Prostate gland (tissue), 2 donors: Measurements from ENCODE around the gene ZCCHC2. TPM values are rescaled to one million over a fixed set of nuclear protein-coding genes. Genes with fewer than 3 reads are reported as not detected.

Experiments
- DNase-seq: peaks from one replicate; pipeline ENCODE4 v3.0.0-alpha.2; 2019; ENCODE audit warnings: low spot score
- H3K27ac ChIP-seq, 2 donors: fragments of 200-600 bp; sonication (generic); 2 replicates each; pipeline ENCODE4 v1.5.1; 2017 to 2019
- H3K27me3 ChIP-seq: fragments of 200-600 bp; sonication (generic); replicated peaks from 2 replicates; pipeline ENCODE4 v1.5.1; 2019; ENCODE audit not compliant: insufficient read depth
- H3K36me3 ChIP-seq, 2 donors: fragments of 200-600 bp; sonication (generic); 1 replicate in 1 of 2; 2 replicates in 1 of 2; pipeline versions ENCODE4 v1.5.1 to v1.8.1; 2017 to 2019
- H3K4me1 ChIP-seq: fragments of 200-600 bp; sonication (generic); replicated peaks from 2 replicates; pipeline ENCODE4 v1.5.1; 2019
- H3K4me3 ChIP-seq, 2 donors: fragments of 200-600 bp; sonication (generic); 2 replicates each; pipeline ENCODE4 v1.5.1; 2017 to 2019
- H3K9me3 ChIP-seq: fragments of 200-600 bp; sonication (generic); 2 replicates; pipeline ENCODE4 v1.5.1; 2017
- POLR2A ChIP-seq: fragments of 450-650 bp; IDR thresholded peaks from one replicate; pipeline ENCODE4 v1.6.1; 2016; ENCODE audit warnings: antibody characterized with exemption, mild to moderate bottlenecking
- POLR2AphosphoS5 ChIP-seq: sonication (generic); formaldehyde crosslinking; IDR thresholded peaks from one replicate; pipeline ENCODE4 v1.6.1; 2017; ENCODE audit warnings: antibody characterized with exemption
- WGBS: methylation state at CpG from one replicate; pipeline ENCODE4 v1.1.5; 2018; 5-methylcytosine and 5-hydroxymethylcytosine counted together
- intact Hi-C: fragments of 100-400 bp; cut with DNase I; formaldehyde crosslinking; loops from one replicate; pipeline ENCODE4 v1.14.2; 2022
- total RNA-seq, 2 donors: library from RNA; depleted of rRNA; stranded (reverse); fragments of >200 nt; gene quantifications; one replicate each; pipeline ENCODE4 v1.1.0, GENCODE V29; 2016
- TF ChIP-seq, protein P1 (sequence below), 4 experiments: fragments of 200-600 bp in 2 of 4; fragments of 450-650 bp in 2 of 4; sonication (generic) in 2 of 4; IDR thresholded peaks; 1 replicate in 3 of 4; 2 replicates in 1 of 4; pipeline ENCODE4 v1.5.1; 2016 to 2019; ENCODE audit warnings: antibody characterized with exemption in 4 of 4, mild to moderate bottlenecking in 2 of 4, moderate library complexity in 2 of 4

The ZCCHC2 gene
- total RNA-seq, 2 donors from 2014 or later: 18.7 to 39.4 TPM

DNA sequence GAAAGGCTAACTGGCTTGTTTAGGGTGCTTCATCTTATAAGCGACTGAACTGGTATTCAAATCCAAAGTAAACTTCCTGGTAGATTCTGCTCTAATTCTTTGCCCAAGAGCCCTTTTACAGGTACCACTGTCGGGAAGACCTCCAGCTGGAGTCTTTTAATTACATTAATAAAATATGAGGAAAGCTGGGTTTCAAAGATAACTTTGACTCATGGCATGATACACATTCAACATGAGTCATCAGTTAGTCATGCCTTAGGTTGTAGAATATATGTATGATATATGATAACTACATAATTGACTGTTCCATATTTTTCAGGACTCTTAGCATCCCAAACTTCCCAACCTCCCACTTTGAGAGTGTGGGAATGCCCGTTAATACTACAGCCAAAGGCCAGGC is 32.3 kb downstream of the ZCCHC2 start:
- no peak for DNase-seq
- H3K4me3 ChIP-seq: no peak overlapping the region
- H3K27me3 ChIP-seq: no peaks in the 10 kb centered on the region
- intact Hi-C loops: no loop called here
- peak; percentile 43 for TF ChIP-seq POLR2AphosphoS5
- no peak for TF ChIP-seq POLR2A
- H3K27ac ChIP-seq: no peak overlapping the region
- H3K4me1 ChIP-seq: no peaks in the 10 kb centered on the region
- H3K36me3 ChIP-seq: peaks cover 0 to 6% of the 10 kb centered on the region in 2 donors
- no peaks in the 10 kb centered on the region for H3K9me3 ChIP-seq
- 59% methylated on average over 3 of the region's 3 CpGs for WGBS

- H3K27me3 ChIP-seq: no peaks in the 10 kb centered on the region
- H3K9me3 ChIP-seq: no peaks in the 10 kb centered on the region
- no peaks in the 10 kb centered on the region for H3K36me3 ChIP-seq
- intact Hi-C loops: no loop called here
- no peaks in the 10 kb centered on the region for H3K4me1 ChIP-seq
- H3K27ac ChIP-seq: no peak overlapping the region
- no peak overlapping the region for H3K4me3 ChIP-seq
- WGBS: 67% methylated on average over 4 of the region's 4 CpGs
- TF ChIP-seq POLR2A (no peak), POLR2AphosphoS5 (no peak)
- TF ChIP-seq, protein P1, sequence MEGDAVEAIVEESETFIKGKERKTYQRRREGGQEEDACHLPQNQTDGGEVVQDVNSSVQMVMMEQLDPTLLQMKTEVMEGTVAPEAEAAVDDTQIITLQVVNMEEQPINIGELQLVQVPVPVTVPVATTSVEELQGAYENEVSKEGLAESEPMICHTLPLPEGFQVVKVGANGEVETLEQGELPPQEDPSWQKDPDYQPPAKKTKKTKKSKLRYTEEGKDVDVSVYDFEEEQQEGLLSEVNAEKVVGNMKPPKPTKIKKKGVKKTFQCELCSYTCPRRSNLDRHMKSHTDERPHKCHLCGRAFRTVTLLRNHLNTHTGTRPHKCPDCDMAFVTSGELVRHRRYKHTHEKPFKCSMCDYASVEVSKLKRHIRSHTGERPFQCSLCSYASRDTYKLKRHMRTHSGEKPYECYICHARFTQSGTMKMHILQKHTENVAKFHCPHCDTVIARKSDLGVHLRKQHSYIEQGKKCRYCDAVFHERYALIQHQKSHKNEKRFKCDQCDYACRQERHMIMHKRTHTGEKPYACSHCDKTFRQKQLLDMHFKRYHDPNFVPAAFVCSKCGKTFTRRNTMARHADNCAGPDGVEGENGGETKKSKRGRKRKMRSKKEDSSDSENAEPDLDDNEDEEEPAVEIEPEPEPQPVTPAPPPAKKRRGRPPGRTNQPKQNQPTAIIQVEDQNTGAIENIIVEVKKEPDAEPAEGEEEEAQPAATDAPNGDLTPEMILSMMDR (IDR thresholded peaks at IDR 0.05): no peak
- no peak for DNase-seq
These were observed 33.6 kb downstream of the ZCCHC2 start for GRCh38 chr18:62556397-62556796.

DNA sequence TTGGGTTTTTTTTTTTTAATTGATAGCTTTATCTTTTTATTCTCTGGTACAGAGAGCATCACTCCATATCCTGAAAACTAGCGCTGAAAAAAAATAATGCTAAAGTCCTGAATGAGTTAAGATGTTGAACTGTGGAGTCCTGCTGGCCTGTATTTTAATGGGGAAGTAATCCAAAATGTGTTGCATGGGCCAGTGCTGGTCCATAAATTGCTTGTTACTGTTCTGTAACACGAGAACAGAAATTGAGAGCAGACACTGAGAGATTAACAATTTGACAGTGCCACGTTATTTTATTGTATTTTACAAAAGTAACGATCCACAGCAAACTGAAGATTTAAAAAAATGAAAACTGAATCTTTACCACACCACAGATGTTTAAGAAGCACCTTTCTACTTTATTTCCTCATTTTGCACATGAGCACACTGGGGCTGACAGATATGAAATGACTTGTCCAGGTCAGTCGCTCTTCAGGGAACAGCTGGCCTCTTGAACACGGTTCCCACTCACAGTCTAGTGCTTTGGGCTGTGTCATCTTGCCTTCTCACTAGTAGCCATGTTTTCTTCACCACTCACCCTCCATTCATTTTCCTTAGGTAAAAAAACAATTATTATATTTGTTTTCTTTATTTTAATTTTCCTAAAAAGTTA is 35.3 kb downstream of the ZCCHC2 start:
- Histone ChIP-seq H3K4me3 (no peak overlapping the region), H3K27ac (no peak overlapping the region), H3K27me3 (no peaks in the 10 kb centered on the region), H3K36me3 (no peaks in the 10 kb centered on the region), H3K9me3 (no peaks in the 10 kb centered on the region), H3K4me1 (no peaks in the 10 kb centered on the region)
- WGBS: 88% methylated on average over 6 of the region's 6 CpGs
- TF ChIP-seq, protein P1 (IDR thresholded peaks at IDR 0.05): no peak
- TF ChIP-seq POLR2AphosphoS5: no peak
- no peak for TF ChIP-seq POLR2A
- intact Hi-C loops: no loop called here
- DNase-seq: no peak

- H3K36me3 ChIP-seq: no peaks in the 10 kb centered on the region
- WGBS: 76% methylated on average over 3 of the region's 3 CpGs
- no peak for DNase-seq
These were observed 41.2 kb downstream of the ZCCHC2 start for GRCh38 chr18:62564044-62564443.

DNA sequence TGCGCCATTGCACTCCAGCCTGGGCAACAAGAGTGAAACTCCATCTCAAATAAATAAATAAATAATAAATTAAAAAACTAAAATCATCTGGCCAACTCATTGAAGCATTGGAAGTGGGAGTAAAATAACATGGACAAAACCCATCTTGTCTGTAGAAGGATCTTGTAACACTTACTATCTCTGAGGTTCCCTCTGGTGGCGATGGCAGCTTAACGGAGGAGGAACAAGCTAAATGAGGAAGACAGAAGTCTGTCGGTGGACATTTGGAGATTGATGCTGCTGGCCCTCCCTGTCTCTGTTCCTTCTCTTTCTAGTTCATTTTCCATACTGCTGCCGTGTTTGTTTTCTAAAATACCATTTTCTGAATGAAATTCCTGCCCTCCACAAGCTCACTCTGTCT is 43.4 kb downstream of the ZCCHC2 start:
- H3K9me3 ChIP-seq: no peaks in the 10 kb centered on the region
- H3K36me3 ChIP-seq: no peaks in the 10 kb centered on the region
- TF ChIP-seq, protein P1 (IDR thresholded peaks at IDR 0.05): peak in 2 of 4 experiments; percentile 24 to 26
- no peak for TF ChIP-seq POLR2A
- H3K27ac ChIP-seq: no peak overlapping the region
- 69% methylated on average over 5 of the region's 5 CpGs for WGBS
- H3K27me3 ChIP-seq: no peaks in the 10 kb centered on the region
- H3K4me3 ChIP-seq: no peak overlapping the region
- DNase-seq: peak; percentile 32
- H3K4me1 ChIP-seq: no peaks in the 10 kb centered on the region
- intact Hi-C loops: loop anchor here (5.0 kb wide), 1 partner anchor 39 kb away; no protein-coding TSS in a partner anchor

More at GRCh38 chr18:62564044-62564443, 41.2 kb downstream of the ZCCHC2 start:
- no peak overlapping the region for H3K4me3 ChIP-seq
- no peaks in the 10 kb centered on the region for H3K9me3 ChIP-seq
- H3K4me1 ChIP-seq: no peaks in the 10 kb centered on the region
- intact Hi-C loops: no loop called here
- TF ChIP-seq POLR2A (no peak), POLR2AphosphoS5 (no peak)
- TF ChIP-seq, protein P1 (IDR thresholded peaks at IDR 0.05): no peak
- no peak overlapping the region for H3K27ac ChIP-seq
- no peaks in the 10 kb centered on the region for H3K27me3 ChIP-seq
